Measurements from ENCODE around the gene IL12RB2.

The IL12RB2 gene

DNA sequence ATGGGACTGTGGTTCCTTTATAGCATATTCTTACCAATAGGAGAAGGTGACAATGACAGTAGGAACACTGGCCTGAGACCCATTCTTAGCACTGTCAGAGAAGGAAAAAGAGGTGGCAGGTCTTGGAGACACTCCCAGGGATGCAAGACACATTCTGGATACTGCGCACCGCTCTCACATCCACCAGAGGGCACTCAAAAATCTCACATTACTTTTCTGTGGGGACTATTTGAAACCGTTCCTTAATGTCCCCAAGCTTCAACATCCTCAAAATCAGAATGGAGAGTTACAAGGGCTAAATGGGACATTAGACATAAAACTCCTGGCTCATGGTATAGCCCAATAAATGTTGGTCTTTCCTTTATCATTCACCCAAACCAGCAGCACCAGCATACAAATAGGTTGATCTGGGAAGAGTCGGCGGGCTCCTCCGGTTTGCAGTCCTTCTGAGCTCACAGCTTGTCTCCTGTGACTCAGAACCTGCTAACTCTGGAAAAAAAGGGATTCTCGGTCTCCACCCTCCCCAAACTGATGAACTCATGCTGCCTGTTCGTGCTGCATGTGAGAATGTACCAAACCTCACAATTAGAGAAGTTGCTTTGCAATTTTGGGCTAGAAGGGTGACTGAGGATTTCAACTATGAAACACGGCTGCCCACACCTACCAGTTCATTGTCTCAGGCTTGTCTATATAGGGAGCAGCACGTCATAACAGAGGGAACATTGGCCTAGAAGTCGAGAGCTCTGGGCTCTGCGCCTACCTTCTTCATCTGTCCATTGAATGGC is 40.2 kb downstream of the IL12RB2 start:
- TF ChIP-seq GATA2 (IDR thresholded peaks at IDR 0.05; ENCODE audit: low read depth, low read length) = no peak
- no peak for TF ChIP-seq GATA3 (IDR thresholded peaks at IDR 0.05; ENCODE audit: low read depth, low read length)

- TF ChIP-seq GATA3 (IDR thresholded peaks at IDR 0.05; ENCODE audit: low read depth, low read length) = no peak
- TF ChIP-seq GATA2 (IDR thresholded peaks at IDR 0.05; ENCODE audit: low read depth, low read length) = no peak
Observed at GRCh38 chr1:67348586-67349252, 41.0 kb downstream of the IL12RB2 start.

GRCh38 chr1:67350783-67351182 is 43.1 kb downstream of the IL12RB2 start:
- TF ChIP-seq GATA2 (IDR thresholded peaks at IDR 0.05; ENCODE audit: low read depth, low read length) = no peak
- TF ChIP-seq GATA3 (IDR thresholded peaks at IDR 0.05; ENCODE audit: low read depth, low read length) = no peak

DNA sequence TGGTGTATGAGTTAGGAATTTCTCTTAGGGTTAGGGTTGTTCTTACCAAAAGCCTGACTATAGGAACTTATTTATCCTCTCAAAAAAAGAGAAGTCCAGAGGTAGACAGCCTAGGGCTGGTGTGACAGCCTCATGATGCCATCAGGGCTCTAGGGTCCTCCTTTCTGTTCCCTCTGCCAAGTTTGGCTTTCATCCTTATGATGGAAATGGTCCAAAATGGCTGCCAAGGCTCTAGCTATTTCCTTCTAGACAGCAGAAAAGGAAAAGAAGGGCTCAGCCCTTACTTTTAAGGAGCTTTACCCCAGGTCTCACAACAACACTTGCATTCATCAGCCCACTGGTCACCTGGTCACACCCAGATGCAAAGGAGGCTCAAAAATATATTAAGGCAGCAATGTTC is 44.5 kb downstream of the IL12RB2 start:
- no peak for TF ChIP-seq GATA2 (IDR thresholded peaks at IDR 0.05; ENCODE audit: low read depth, low read length)
- no peak for TF ChIP-seq GATA3 (IDR thresholded peaks at IDR 0.05; ENCODE audit: low read depth, low read length)

DNA sequence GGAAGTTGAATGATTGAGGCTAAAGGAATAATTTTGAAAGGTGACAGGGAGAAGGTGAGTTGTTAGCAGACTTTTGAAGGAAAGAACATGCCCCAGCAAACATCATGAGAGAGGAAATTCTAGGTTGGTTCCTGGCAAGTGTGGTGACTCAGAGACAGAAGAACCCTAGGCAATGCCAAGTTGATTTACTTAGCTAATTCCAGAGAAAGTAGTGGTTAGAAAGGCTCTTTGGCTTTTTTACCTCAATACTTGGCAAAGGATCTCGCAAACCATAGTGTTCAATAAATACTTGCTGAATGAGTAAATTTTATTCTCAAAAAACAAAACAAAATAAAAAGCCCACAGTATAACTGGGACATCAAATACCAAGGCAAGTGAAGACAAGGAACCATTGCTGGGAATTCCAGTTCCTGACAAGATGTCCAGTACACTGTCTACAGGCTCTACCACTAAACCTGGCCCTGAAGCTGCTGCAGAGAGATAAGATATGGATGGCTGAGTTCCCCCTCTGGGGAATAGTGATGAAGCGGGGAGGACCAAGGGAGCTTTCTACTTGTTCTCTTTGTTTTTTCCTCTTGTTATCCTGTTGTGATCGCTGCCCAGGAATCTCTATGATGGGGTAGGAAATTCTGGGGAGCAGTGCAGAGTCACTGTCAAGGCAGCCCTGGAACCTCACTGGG is 48.2 kb downstream of the IL12RB2 start:
- TF ChIP-seq GATA2 (IDR thresholded peaks at IDR 0.05; ENCODE audit: low read depth, low read length) (no peak), GATA3 (IDR thresholded peaks at IDR 0.05; ENCODE audit: low read depth, low read length) (no peak)

DNA sequence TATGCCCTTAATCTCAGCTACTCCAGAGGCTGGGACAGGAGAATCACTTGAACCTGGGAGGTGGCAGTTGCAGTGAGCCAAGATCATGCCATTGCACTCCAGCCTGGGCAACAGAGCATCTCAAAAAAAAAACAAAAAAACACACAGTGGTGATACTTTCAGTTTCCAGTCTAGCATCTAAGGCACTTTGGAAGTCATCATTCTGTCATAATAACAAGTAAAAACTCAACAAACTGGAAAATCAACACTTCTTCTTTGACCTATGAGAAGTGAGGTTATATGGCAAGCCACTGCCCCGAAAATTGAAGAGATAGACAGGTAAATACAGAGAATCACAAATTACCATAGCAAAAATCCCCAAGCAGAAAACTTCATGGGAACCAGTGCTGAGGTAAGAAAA is 51.9 kb downstream of the IL12RB2 start:
- TF ChIP-seq GATA3 (IDR thresholded peaks at IDR 0.05; ENCODE audit: low read depth, low read length) = no peak
- no peak for TF ChIP-seq GATA2 (IDR thresholded peaks at IDR 0.05; ENCODE audit: low read depth, low read length)

GRCh38 chr1:67361641-67362040 is 54.0 kb downstream of the IL12RB2 start:
- TF ChIP-seq GATA3 (IDR thresholded peaks at IDR 0.05; ENCODE audit: low read depth, low read length) (no peak), GATA2 (IDR thresholded peaks at IDR 0.05; ENCODE audit: low read depth, low read length) (no peak)

DNA sequence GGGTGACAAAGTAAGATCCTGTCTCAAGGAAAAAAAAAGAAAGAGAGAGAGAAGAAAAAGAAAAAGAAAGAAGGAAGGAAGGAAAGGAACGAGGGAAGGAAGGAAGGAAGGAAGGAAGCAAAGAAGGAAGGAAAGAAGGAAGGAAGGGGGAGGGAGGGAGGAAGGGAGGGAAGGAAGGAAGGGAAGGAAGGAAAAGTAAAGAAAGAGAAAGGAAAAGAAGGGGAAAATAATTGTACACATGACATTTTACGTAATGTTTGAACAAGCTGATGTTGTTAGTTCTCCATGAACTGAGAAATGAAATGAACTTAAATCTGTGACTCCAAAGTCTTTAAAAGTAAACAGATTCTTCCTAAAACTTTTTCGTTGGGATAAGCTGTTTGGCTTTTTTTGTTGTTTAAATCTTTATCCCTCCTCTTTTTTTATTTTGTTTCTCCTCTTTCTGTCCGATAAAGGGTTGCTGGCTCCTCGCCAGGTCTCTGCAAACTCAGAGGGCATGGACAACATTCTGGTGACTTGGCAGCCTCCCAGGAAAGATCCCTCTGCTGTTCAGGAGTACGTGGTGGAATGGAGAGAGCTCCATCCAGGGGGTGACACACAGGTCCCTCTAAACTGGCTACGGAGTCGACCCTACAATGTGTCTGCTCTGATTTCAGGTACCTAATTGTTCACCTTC is 59.8 kb downstream of the IL12RB2 start:
- TF ChIP-seq GATA3 (IDR thresholded peaks at IDR 0.05; ENCODE audit: low read depth, low read length) = no peak
- no peak for TF ChIP-seq GATA2 (IDR thresholded peaks at IDR 0.05; ENCODE audit: low read depth, low read length)

DNA sequence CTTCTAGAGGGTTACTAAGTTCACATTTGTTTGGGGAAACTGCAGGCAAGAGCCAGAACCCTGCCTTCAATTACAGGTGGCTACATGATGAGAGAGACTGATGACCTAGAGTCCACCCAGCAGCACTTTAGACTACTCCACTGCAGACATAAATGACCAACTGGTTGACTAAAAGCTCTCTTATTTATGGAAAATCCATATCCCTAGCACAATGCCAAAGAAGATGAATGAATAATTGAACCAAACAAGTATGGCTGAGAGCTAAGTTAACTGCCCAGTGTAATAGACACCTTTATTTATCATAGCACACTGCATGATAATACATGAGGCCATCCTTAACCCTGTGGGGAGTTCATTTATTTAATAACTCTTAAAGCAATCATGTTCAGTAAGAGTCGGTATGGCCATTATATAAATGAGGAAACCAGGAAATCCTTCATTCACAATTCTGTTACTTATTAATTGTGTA is 60.4 kb downstream of the IL12RB2 start:
- TF ChIP-seq GATA2 (IDR thresholded peaks at IDR 0.05; ENCODE audit: low read depth, low read length) (no peak), GATA3 (IDR thresholded peaks at IDR 0.05; ENCODE audit: low read depth, low read length) (no peak)

DNA sequence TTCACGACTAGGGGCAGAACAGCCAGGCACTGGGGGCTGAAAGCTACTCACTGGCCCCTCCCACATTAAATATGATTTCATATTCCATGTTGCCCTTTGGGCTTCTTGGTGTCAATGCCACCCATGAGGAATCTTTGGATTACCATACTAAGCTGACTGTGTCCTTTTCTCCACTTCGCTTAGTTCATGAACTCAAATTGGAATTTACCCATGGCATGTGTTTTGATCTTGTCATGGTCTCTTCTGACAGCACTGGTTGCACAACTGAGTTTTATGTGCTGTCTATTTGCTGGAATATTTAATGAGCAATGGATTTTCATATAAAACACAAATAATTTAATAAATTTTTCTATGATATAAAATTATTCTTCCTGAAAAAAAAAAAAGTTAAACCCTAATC is 63.4 kb downstream of the IL12RB2 start:
- TF ChIP-seq GATA2 (IDR thresholded peaks at IDR 0.05; ENCODE audit: low read depth, low read length) (no peak), GATA3 (IDR thresholded peaks at IDR 0.05; ENCODE audit: low read depth, low read length) (no peak)

DNA sequence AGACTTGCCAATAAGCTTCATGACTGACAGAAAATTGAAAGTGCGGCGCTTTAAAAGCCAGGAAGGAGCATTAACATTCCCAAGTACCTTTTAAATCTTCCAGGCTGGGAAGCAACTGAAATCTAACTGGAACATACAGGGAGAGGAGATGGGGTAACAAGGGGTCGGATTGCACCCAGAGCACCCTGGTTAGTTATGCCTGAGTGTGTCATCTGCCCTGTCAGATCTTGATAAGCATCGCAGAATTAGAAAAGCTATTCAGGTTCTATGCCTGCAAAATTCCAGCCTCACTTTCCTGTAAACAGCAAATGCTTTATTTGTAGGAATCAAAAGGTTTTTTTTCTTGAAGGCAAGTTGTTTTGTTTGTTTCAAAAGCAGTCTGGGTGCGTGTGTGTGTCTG is 64.0 kb downstream of the IL12RB2 start:
- TF ChIP-seq GATA2 (IDR thresholded peaks at IDR 0.05; ENCODE audit: low read depth, low read length) (peak; percentile 58), GATA3 (IDR thresholded peaks at IDR 0.05; ENCODE audit: low read depth, low read length) (peak; percentile 24; the same call in 1 of the 2 replicates)

GRCh38 chr1:67372136-67372535 is 64.5 kb downstream of the IL12RB2 start:
- TF ChIP-seq GATA3 (IDR thresholded peaks at IDR 0.05; ENCODE audit: low read depth, low read length) (no peak), GATA2 (IDR thresholded peaks at IDR 0.05; ENCODE audit: low read depth, low read length) (no peak)

DNA sequence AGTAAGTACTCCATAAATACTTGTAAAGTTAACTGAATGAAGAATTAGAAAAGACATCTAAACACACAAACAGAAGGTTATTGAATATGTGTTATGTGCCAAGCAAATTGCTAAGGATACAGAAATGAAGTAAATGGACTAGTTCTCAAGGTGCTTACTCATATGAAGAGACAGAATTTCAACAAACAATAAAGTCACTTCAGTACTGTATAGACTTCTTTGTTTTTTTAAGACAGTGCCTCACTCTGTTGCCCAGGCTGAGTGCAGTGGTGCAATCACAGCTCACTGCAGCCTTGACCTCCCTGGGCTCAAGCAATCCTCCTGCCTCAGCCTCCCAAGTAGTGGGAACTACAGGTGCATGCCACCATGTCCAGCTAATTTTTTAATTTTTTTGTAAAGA is 65.2 kb downstream of the IL12RB2 start:
- TF ChIP-seq GATA2 (IDR thresholded peaks at IDR 0.05; ENCODE audit: low read depth, low read length) (no peak), GATA3 (IDR thresholded peaks at IDR 0.05; ENCODE audit: low read depth, low read length) (no peak)

GRCh38 chr1:67376381-67376780 is 68.7 kb downstream of the IL12RB2 start:
- TF ChIP-seq GATA3 (IDR thresholded peaks at IDR 0.05; ENCODE audit: low read depth, low read length) (no peak), GATA2 (IDR thresholded peaks at IDR 0.05; ENCODE audit: low read depth, low read length) (no peak)
